Measurements from ENCODE around the gene MYMK.

GRCh38 chr9:133515240-133515610 is 9.5 kb downstream of the MYMK start:
- TF ChIP-seq TOX (CRISPR knock-in tag; IDR thresholded peaks at IDR 0.05; ENCODE audit: borderline replicate concordance) (no peak), ZFP30 (CRISPR knock-in tag; IDR thresholded peaks at IDR 0.05) (no peak), CSDC2 (CRISPR knock-in tag; IDR thresholded peaks at IDR 0.05) (no peak), GLIS3 (CRISPR knock-in tag; IDR thresholded peaks at IDR 0.05) (no peak), TCF4 (CRISPR knock-in tag; IDR thresholded peaks at IDR 0.05; ENCODE audit: borderline replicate concordance) (no peak), ZNF70 (CRISPR knock-in tag; IDR thresholded peaks at IDR 0.05) (no peak), ZNF8 (CRISPR knock-in tag; IDR thresholded peaks at IDR 0.05) (no peak), SNAI2 (CRISPR knock-in tag; IDR thresholded peaks at IDR 0.05) (no peak), RARB (CRISPR knock-in tag; IDR thresholded peaks at IDR 0.05) (no peak), PATZ1 (CRISPR knock-in tag; IDR thresholded peaks at IDR 0.05; ENCODE audit: borderline replicate concordance) (no peak), PPARA (CRISPR knock-in tag; IDR thresholded peaks at IDR 0.05; ENCODE audit: borderline replicate concordance) (no peak)

Data from SK-N-SH treated with all-trans-retinoic acid at 6 μM for 48 hours (cell line).